GM12892 (cell line): ENCODE data around the gene HEMK1.

ENCODE experiments used
- DNase-seq: peaks from one replicate; pipeline ENCODE4 v3.0.0; 2011; ENCODE audit not compliant: insufficient read length
- FAIRE-seq: peaks from 2 replicates; lab custom pipeline; 2011; peaks lifted over from hg19 to GRCh38; lab: Jason Lieb, UNC
- POLR2A ChIP-seq: IDR thresholded peaks from 2 replicates; pipeline ENCODE4 v1.6.1; 2011; ENCODE audit warnings: low read depth, low read length, control low read depth
- POLR2AphosphoS5 ChIP-seq: IDR thresholded peaks from 2 replicates; pipeline ENCODE4 v1.6.1; 2011; ENCODE audit warnings: low read depth, low read length, control low read depth
- TAF1 ChIP-seq: IDR thresholded peaks from 2 replicates; pipeline ENCODE4 v1.6.1; 2011; ENCODE audit warnings: low read depth, mild to moderate bottlenecking, control low read depth, low read length, borderline replicate concordance

Gene HEMK1

GRCh38 chr3:50645378-50645777 is 76.1 kb downstream of the HEMK1 start:
- TF ChIP-seq POLR2AphosphoS5 (no peak), POLR2A (no peak), TAF1 (no peak)
- FAIRE-seq: no peak
- DNase-seq: no peak
